Mesothelial cell of epicardium (in vitro differentiated cells): ENCODE results near the gene FAM124A. TPM values are rescaled to one million over a fixed set of nuclear protein-coding genes. Genes with fewer than 3 reads are reported as not detected.

Source experiments
- DNase-seq, 2 experiments: peaks; one replicate each; pipeline ENCODE4 v3.0.0; 2021; ENCODE audit warnings: low spot score in 2 of 2; ENCODE audit not compliant: unreplicated experiment in 2 of 2
- H3K27ac Mint-ChIP-seq: 2 replicates; pipeline ENCODE4 v1.8.0; 2021; ENCODE audit warnings: mixed read lengths
- H3K27me3 Mint-ChIP-seq: 2 replicates; pipeline ENCODE4 v1.8.0; 2021; ENCODE audit warnings: low read depth, mixed read lengths
- H3K36me3 Mint-ChIP-seq: 2 replicates; pipeline ENCODE4 v1.8.0; 2021; ENCODE audit warnings: mixed read lengths
- H3K4me1 Mint-ChIP-seq: 2 replicates; pipeline ENCODE4 v1.8.0; 2021; ENCODE audit warnings: mixed read lengths
- H3K4me3 Mint-ChIP-seq: 2 replicates; pipeline ENCODE4 v1.8.0; 2021; ENCODE audit warnings: mild to moderate bottlenecking, moderate library complexity, mixed read lengths
- H3K9me3 Mint-ChIP-seq: 2 replicates; pipeline ENCODE4 v1.8.0; 2021; ENCODE audit warnings: mixed read lengths
- total RNA-seq: library from RNA; stranded (reverse); gene quantifications from 3 replicates; pipeline ENCODE4 v1.2.1, GENCODE V29; 2021
- TF ChIP-seq, protein P1 (sequence below): fragments of 200-600 bp; sonication (generic); IDR thresholded peaks from one replicate; pipeline ENCODE4 v1.5.0; 2021; ENCODE audit warnings: antibody characterized with exemption; ENCODE audit not compliant: unreplicated experiment

Gene FAM124A
- total RNA-seq, 1 donor from 2014 or later = 0.78 TPM

DNA sequence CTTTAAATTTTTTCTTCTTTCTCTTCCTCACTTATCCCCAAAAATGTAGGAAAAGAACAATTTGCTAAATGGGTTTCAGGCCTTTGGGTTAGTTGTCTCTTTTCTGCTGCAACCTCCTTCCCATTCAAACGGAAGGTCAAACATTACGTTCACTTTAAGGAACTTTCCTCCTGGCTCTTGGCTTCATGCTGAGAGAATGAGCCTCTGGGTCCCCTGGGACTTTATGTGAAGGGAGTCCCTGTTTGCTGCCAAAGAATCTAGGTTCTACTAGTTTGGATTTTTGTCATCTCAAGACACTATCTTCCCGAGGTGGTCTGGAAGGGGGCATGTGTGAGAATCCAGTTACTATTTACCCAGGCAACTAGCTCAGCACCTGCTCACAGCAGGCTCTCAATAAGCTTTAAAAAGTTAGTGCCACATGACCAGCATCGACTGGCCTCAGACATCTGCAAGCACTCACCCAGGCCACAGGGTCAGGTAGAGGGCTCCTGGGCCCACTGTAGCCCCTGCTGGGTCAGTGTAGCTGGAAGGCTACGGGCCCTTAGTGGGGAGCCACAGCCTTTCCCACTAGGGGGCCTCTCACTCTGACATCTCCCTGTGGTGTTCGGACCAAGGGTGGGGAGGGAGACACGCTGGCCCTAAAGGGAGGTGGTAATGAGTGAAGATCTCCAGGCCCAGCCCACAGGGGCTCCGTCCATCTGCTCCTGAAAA, 40.5 kb downstream of the FAM124A start:
- H3K4me3 Mint-ChIP-seq = no peak overlapping the region
- no peaks in the 10 kb centered on the region for H3K27me3 Mint-ChIP-seq
- no peak overlapping the region for H3K27ac Mint-ChIP-seq

DNA sequence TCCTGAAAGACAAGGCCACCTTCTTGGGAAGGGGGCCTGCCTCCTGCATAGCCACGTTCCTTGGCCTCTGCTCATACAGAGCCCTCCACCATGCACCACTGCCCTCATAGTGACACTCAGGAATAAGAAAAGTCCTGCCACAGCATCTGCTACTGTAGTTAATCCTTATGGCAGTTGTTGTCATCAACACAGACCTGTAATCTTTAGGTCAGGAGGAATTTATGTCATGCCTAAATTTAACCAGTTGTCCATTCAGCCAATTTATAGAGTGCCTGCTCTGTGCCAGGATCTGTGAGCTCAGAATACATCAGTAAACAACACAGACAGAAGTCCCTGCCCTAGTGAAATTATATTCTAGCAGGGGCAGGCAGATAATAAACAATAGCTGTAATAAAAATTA, 44.4 kb downstream of the FAM124A start:
- Mint-ChIP-seq H3K36me3 (no peaks in the 10 kb centered on the region), H3K4me3 (no peak overlapping the region), H3K9me3 (no peaks in the 10 kb centered on the region), H3K4me1 (peaks cover 9% of the 10 kb centered on the region), H3K27ac (no peak overlapping the region), H3K27me3 (no peaks in the 10 kb centered on the region)
- no peak for DNase-seq
- TF ChIP-seq, protein P1, sequence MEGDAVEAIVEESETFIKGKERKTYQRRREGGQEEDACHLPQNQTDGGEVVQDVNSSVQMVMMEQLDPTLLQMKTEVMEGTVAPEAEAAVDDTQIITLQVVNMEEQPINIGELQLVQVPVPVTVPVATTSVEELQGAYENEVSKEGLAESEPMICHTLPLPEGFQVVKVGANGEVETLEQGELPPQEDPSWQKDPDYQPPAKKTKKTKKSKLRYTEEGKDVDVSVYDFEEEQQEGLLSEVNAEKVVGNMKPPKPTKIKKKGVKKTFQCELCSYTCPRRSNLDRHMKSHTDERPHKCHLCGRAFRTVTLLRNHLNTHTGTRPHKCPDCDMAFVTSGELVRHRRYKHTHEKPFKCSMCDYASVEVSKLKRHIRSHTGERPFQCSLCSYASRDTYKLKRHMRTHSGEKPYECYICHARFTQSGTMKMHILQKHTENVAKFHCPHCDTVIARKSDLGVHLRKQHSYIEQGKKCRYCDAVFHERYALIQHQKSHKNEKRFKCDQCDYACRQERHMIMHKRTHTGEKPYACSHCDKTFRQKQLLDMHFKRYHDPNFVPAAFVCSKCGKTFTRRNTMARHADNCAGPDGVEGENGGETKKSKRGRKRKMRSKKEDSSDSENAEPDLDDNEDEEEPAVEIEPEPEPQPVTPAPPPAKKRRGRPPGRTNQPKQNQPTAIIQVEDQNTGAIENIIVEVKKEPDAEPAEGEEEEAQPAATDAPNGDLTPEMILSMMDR = no peak

More for the DNA sequence above, 40.5 kb downstream of the FAM124A start:
- H3K4me1 Mint-ChIP-seq = peaks cover 3% of the 10 kb centered on the region
- TF ChIP-seq, protein P1 = no peak
- H3K9me3 Mint-ChIP-seq = no peaks in the 10 kb centered on the region
- no peaks in the 10 kb centered on the region for H3K36me3 Mint-ChIP-seq
- no peak for DNase-seq

DNA sequence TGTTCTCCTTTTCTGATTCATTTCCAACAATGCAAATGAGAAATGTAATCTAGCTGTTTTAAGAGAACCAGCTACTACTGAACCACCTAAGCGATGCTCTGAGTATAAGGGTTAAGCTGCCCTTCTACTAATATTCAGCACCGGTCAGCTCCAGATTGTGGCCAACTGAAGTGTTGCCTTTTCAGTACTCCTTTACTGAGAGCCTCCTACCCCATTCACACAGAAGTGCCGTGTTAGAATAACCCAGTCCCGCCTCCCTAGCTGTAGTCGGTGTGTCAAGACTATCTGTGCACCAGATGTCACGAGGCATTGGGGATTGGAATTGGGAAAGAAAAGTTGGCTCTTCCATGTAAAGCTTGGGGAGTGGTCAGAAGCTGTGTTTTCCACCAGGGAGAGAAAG, 45.4 kb downstream of the FAM124A start:
- no peaks in the 10 kb centered on the region for H3K27me3 Mint-ChIP-seq
- TF ChIP-seq, protein P1 = no peak
- no peaks in the 10 kb centered on the region for H3K9me3 Mint-ChIP-seq
- H3K4me3 Mint-ChIP-seq = no peak overlapping the region
- no peaks in the 10 kb centered on the region for H3K36me3 Mint-ChIP-seq
- no peak overlapping the region for H3K27ac Mint-ChIP-seq
- no peak for DNase-seq
- H3K4me1 Mint-ChIP-seq = peaks cover 9% of the 10 kb centered on the region

DNA sequence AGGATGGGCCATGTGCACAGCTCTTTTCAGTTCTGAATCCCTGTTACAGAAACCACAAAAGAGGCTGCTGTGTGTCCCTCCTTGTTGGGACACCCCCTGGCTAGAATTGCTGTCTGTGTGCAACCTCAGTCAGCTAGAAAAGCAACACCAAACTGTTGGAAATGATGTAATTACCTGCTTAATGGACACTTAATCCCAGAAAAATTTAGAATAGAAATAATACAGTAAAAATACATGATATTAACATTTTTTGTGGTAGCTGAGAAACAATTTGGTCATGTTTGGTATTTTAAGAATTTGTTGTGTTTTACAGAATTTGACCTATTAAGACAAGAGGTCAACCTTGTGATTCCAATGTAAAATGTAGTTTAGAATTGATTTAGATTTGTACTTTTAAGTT, 46.8 kb downstream of the FAM124A start:
- H3K27ac Mint-ChIP-seq = no peak overlapping the region

DNA sequence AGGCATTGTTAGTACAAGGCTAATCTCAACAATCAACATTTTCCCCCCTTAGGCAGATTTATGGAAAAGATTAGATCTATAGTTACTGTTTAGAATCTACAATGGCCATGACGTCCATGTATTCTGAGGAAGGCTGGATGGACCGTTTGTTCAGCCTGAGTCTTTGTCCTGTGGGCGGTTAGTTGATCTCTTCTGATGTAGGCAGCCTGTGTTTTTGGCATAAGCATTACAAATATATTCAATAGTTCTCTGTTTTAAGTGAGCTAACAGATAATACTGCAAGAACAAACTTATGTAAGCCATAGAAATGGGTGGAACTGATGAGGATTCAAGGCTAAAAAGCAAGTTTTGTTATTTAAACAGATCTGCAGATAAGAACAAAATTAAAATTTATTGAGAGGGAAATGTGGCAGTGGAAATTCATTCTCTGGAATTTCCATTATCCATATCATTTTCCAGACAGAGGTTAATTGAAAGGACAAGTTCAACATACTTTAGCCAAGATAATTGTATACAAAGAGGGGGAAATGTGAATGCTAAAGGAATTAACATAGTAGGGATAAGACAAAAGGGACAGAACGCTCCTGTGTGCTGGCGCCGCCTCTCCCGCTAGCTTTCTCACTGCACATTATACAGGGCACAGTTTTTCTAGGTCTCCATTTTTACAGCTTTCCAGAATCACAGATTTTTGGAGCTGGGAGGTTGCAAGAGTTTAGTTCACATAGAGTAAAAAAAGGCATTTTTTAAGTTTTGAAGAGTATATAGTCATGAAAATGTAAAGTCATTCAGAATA, 48.6 kb downstream of the FAM124A start:
- no peak overlapping the region for H3K4me3 Mint-ChIP-seq
- peaks cover 9% of the 10 kb centered on the region for H3K4me1 Mint-ChIP-seq
- H3K36me3 Mint-ChIP-seq = no peaks in the 10 kb centered on the region
- H3K27me3 Mint-ChIP-seq = no peaks in the 10 kb centered on the region
- no peak for DNase-seq
- TF ChIP-seq, protein P1 = no peak
- H3K9me3 Mint-ChIP-seq = no peaks in the 10 kb centered on the region
- H3K27ac Mint-ChIP-seq = no peak overlapping the region

More for the DNA sequence above, 46.8 kb downstream of the FAM124A start:
- Mint-ChIP-seq H3K36me3 (no peaks in the 10 kb centered on the region), H3K4me3 (no peak overlapping the region), H3K9me3 (no peaks in the 10 kb centered on the region), H3K4me1 (peaks cover 9% of the 10 kb centered on the region), H3K27me3 (no peaks in the 10 kb centered on the region)
- TF ChIP-seq, protein P1 = no peak
- no peak for DNase-seq
